Pancreas (tissue), 10 donors: ENCODE data around the gene SYCN. TPM values are rescaled to one million over a fixed set of nuclear protein-coding genes. Genes with fewer than 3 reads are reported as not detected.

Source experiments
- ATAC-seq, 4 donors: fragments of 200-7000 bp; cut with Tn5 transposase; one replicate each; pipeline versions ENCODE4 v1.8.0 to v1.9.1; 2020; ENCODE audit warnings: mild to moderate bottlenecking in 4 of 4, moderate library complexity in 4 of 4
- DNase-seq, 6 donors: peaks; one replicate each; pipeline ENCODE4 v3.0.0-alpha.2; 2020
- FAIRE-seq: peaks from 2 replicates; lab custom pipeline; 2012; peaks lifted over from hg19 to GRCh38; lab: Jason Lieb, UNC
- H3K27ac ChIP-seq, 4 donors: fragments of 200-600 bp; sonication (generic); 1 replicate in 3 of 4; 2 replicates in 1 of 4; pipeline versions ENCODE4 v1.5.0 to v1.8.0; 2020
- H3K27me3 ChIP-seq, 4 donors: fragments of 200-600 bp; one replicate each; pipeline ENCODE4 v1.8.0; 2021
- H3K36me3 ChIP-seq, 3 donors: fragments of 200-600 bp; sonication (generic) in 1 of 3; one replicate each; pipeline versions ENCODE4 v1.5.0 to v1.8.0; 2020 to 2021
- H3K4me1 ChIP-seq, 3 donors: fragments of 200-600 bp; one replicate each; pipeline ENCODE4 v1.8.0; 2021
- H3K4me3 ChIP-seq, 4 donors: fragments of 200-600 bp; sonication (generic) in 2 of 4; one replicate each; pipeline versions ENCODE4 v1.5.0 to v1.8.0; 2020 to 2021
- H3K9me3 ChIP-seq, 4 donors: fragments of 200-600 bp; one replicate each; pipeline ENCODE4 v1.8.0; 2021
- CTCF ChIP-seq, 4 donors: fragments of 200-600 bp; sonication (generic) in 3 of 4; IDR thresholded peaks; one replicate each; pipeline versions ENCODE4 v1.5.0 to v1.8.0; 2021; ENCODE audit warnings: antibody characterized with exemption in 4 of 4
- WGBS, 2 donors: extraction: QIAGEN DNeasy Blood & Tissue Kit; methylation state at CpG; one replicate each; pipeline ENCODE4 v1.1.7; 2013; 5-methylcytosine and 5-hydroxymethylcytosine counted together
- intact Hi-C, 3 donors: fragments of 100-400 bp; cut with DNase I; formaldehyde crosslinking; loops; one replicate each; pipeline versions ENCODE4 v1.11.1 to v1.14.2; 2022
- polyA plus RNA-seq, 2 donors: library from polyadenylated mRNA; stranded (reverse); fragments of 200-250 nt; gene quantifications; one replicate each; pipeline ENCODE4 v1.2.3, GENCODE V29; 2013
- total RNA-seq, 6 donors: library from RNA; stranded (reverse); fragmentation: NEBNext Ultra II Directional in 4 of 6; extraction: Animal tissue kit (Norgen Biotek cat#: 25700) in 4 of 6; gene quantifications; one replicate each; pipeline versions ENCODE4 v1.2.1 to v1.2.4, GENCODE V29; 2021 to 2023
- donor health status: healthy with polysubstance abuse.
- donor health status: DM: no; HTN: no; CAD: no; lungs with moderate emphysema.
- donor health status: DM: no; HTN: no; CAD: no.
- donor health status: control.
- donor health status: control.
- donor health status: Bipolar disorder and iron deficiency.
- donor health status: DM: yes; HTN: yes; CAD: no.
- donor health status: DM: no; HTN: no; CAD: no.
- donor health status: DM: no; HTN: no; CAD: no.
- donor health status: DM: yes; HTN: yes; CAD: no.

The SYCN gene
- total RNA-seq (1,000 to 10,000 TPM; 1,282 to 3,883 (median 2,778) TPM), polyA plus RNA-seq (1,000 to 10,000 TPM; 1,825 to 2,558 TPM)

- FAIRE-seq = no peak
- intact Hi-C loops = no loop called here
Observed at GRCh38 chr19:39203372-39204341, at the start of gene SYCN. SYCN (minus strand) TSS chr19:39204263; CDS start chr19:39204254, 9 bp downstream.

GRCh38 chr19:39253374-39254149 lies 49.5 kb upstream of the SYCN start:
- Histone ChIP-seq H3K27ac (no peak overlapping the region), H3K27me3 (no peaks in the 10 kb centered on the region), H3K4me3 (no peak overlapping the region), H3K4me1 (no peaks in the 10 kb centered on the region), H3K36me3 (no peaks in the 10 kb centered on the region), H3K9me3 (no peaks in the 10 kb centered on the region)
- TF ChIP-seq CTCF (IDR thresholded peaks at IDR 0.05) = no peak
- ATAC-seq (no peak), DNase-seq (no peak), FAIRE-seq (no peak)
- 84 to 89% methylated on average over 8 of the region's 8 CpGs for WGBS, 2 donors
- intact Hi-C loops = no loop called here

More at GRCh38 chr19:39203372-39204341, at the start of gene SYCN:
- Histone ChIP-seq H3K36me3 (no peaks in the 10 kb centered on the region), H3K27ac (peak within 1 kb of the TSS; percentile 62 to 89 (median 72)), H3K9me3 (no peaks in the 10 kb centered on the region), H3K4me1 (peaks cover 7 to 15% (median 9%) of the 10 kb centered on the region in 3 donors), H3K4me3 (peak within 1 kb of the TSS; percentile 41 to 69 (median 56)), H3K27me3 (no peaks in the 10 kb centered on the region)
- 15% methylated on average over 53 to 57 of the region's 57 CpGs for WGBS, 2 donors
- ATAC-seq (peak; percentile 53 to 67 (median 60)), DNase-seq (peak; percentile 85 to 96 (median 90))
- no peak for TF ChIP-seq CTCF (IDR thresholded peaks at IDR 0.05)

GRCh38 chr19:39252458-39252857 lies 48.4 kb upstream of the SYCN start:
- H3K27me3 ChIP-seq = peaks cover 0 to 2% (median 0%) of the 10 kb centered on the region in 4 donors

GRCh38 chr19:39251846-39252245 lies 47.8 kb upstream of the SYCN start:
- Histone ChIP-seq H3K4me1 (no peaks in the 10 kb centered on the region), H3K36me3 (no peaks in the 10 kb centered on the region), H3K9me3 (no peaks in the 10 kb centered on the region), H3K27me3 (peaks cover 0 to 2% (median 0%) of the 10 kb centered on the region in 4 donors), H3K27ac (no peak overlapping the region), H3K4me3 (no peak overlapping the region)
- ATAC-seq (no peak), DNase-seq (no peak), FAIRE-seq (no peak)
- WGBS, 2 donors = 60 to 61% methylated on average over 3 of the region's 3 CpGs
- TF ChIP-seq CTCF (IDR thresholded peaks at IDR 0.05) = no peak
- intact Hi-C loops = no loop called here

More at GRCh38 chr19:39252458-39252857, 48.4 kb upstream of the SYCN start:
- H3K4me3 ChIP-seq = no peak overlapping the region
- no peak for TF ChIP-seq CTCF (IDR thresholded peaks at IDR 0.05)
- intact Hi-C loops = no loop called here
- H3K4me1 ChIP-seq = no peaks in the 10 kb centered on the region
- DNase-seq (no peak), FAIRE-seq (no peak), ATAC-seq (no peak)
- WGBS, 2 donors = 82 to 88% methylated on average over 3 of the region's 3 CpGs
- no peak overlapping the region for H3K27ac ChIP-seq
- H3K9me3 ChIP-seq = no peaks in the 10 kb centered on the region
- H3K36me3 ChIP-seq = no peaks in the 10 kb centered on the region
